SK-N-SH treated with all-trans-retinoic acid at 6 μM for 48 hours (cell line): ENCODE results near the gene HAP1.

Experiments used
- ATAC-seq: fragments of 200-7000 bp; cut with Tn5 transposase; 3 replicates; pipeline ENCODE4 v1.9.1; 2020; ENCODE audit warnings: mild to moderate bottlenecking, moderate library complexity
- ARNTL ChIP-seq: fragments of 450-650 bp; formaldehyde crosslinking; IDR thresholded peaks from 2 replicates; pipeline ENCODE4 v1.5.0; 2020; ENCODE audit warnings: low read depth, mild to moderate bottlenecking, moderate library complexity, borderline replicate concordance
- CSDC2 ChIP-seq: fragments of 250-450 bp; sonication (Bioruptor Pico); IDR thresholded peaks from 2 replicates; pipeline ENCODE4 v1.5.0; 2020; ENCODE audit warnings: mild to moderate bottlenecking, moderate library complexity
- ESRRG ChIP-seq: fragments of 250-450 bp; sonication (Bioruptor Pico); IDR thresholded peaks from 2 replicates; pipeline ENCODE4 v1.6.1; 2021; ENCODE audit warnings: mild to moderate bottlenecking
- GLIS3 ChIP-seq: fragments of 250-450 bp; sonication (Bioruptor Pico); IDR thresholded peaks from 2 replicates; pipeline ENCODE4 v1.5.0; 2020; ENCODE audit warnings: mild to moderate bottlenecking, moderate library complexity
- ISL1 ChIP-seq: fragments of 250-450 bp; sonication (Bioruptor Pico); IDR thresholded peaks from 2 replicates; pipeline ENCODE4 v2.1.2; 2022; ENCODE audit warnings: mild to moderate bottlenecking, moderate library complexity
- PPARA ChIP-seq: fragments of 250-450 bp; sonication (Bioruptor Pico); IDR thresholded peaks from 2 replicates; pipeline ENCODE4 v1.5.0; 2020; ENCODE audit warnings: mild to moderate bottlenecking, borderline replicate concordance
- RARB ChIP-seq: fragments of 250-450 bp; sonication (Bioruptor Pico); IDR thresholded peaks from 2 replicates; pipeline ENCODE4 v1.8.0; 2021; ENCODE audit warnings: mild to moderate bottlenecking, moderate library complexity
- SNAI2 ChIP-seq: fragments of 250-450 bp; sonication (Bioruptor Pico); IDR thresholded peaks from 2 replicates; pipeline ENCODE4 v1.5.0; 2020; ENCODE audit warnings: mild to moderate bottlenecking, moderate library complexity
- TCF4 ChIP-seq: fragments of 250-450 bp; sonication (Bioruptor Pico); IDR thresholded peaks from 2 replicates; pipeline ENCODE4 v1.8.0; 2021; ENCODE audit warnings: mild to moderate bottlenecking, moderate library complexity, borderline replicate concordance
- TOX ChIP-seq: fragments of 250-450 bp; sonication (Bioruptor Pico); IDR thresholded peaks from 2 replicates; pipeline ENCODE4 v1.8.0; 2021; ENCODE audit warnings: mild to moderate bottlenecking, moderate library complexity, borderline replicate concordance
- ZFP3 ChIP-seq: fragments of 250-450 bp; sonication (Bioruptor Pico); IDR thresholded peaks from 2 replicates; pipeline ENCODE4 v1.5.0; 2020; ENCODE audit warnings: mild to moderate bottlenecking, moderate library complexity
- ZNF565 ChIP-seq: fragments of 450-650 bp; formaldehyde crosslinking; conservative IDR thresholded peaks from 2 replicates; pipeline ENCODE4 v1.5.0; 2020; ENCODE audit warnings: low read depth, mild to moderate bottlenecking, moderate library complexity
- ZNF70 ChIP-seq: fragments of 450-650 bp; formaldehyde crosslinking; IDR thresholded peaks from 2 replicates; pipeline ENCODE4 v1.5.0; 2020; ENCODE audit warnings: mild to moderate bottlenecking, moderate library complexity
- ZNF8 ChIP-seq: fragments of 450-650 bp; formaldehyde crosslinking; IDR thresholded peaks from 2 replicates; pipeline ENCODE4 v1.5.0; 2020; ENCODE audit warnings: mild to moderate bottlenecking, moderate library complexity
- TF ChIP-seq, protein P1 (sequence below): fragments of 250-450 bp; sonication (Bioruptor Pico); IDR thresholded peaks from 2 replicates; pipeline ENCODE4 v1.8.0; 2020; ENCODE audit warnings: mild to moderate bottlenecking, moderate library complexity, borderline replicate concordance
- TF ChIP-seq, protein P2 (sequence below): fragments of 250-450 bp; sonication (Bioruptor Pico); IDR thresholded peaks from 2 replicates; pipeline ENCODE4 v1.8.0; 2021; ENCODE audit warnings: low read depth, mild to moderate bottlenecking, moderate library complexity, borderline replicate concordance
- TF ChIP-seq, protein P3 (sequence below): fragments of 250-450 bp; sonication (Bioruptor Pico); IDR thresholded peaks from 2 replicates; pipeline ENCODE4 v1.5.1; 2020; ENCODE audit warnings: low read depth, mild to moderate bottlenecking, moderate library complexity
- TF ChIP-seq, protein P4 (sequence below): fragments of 250-450 bp; sonication (Bioruptor Pico); IDR thresholded peaks from 2 replicates; pipeline ENCODE4 v1.5.0; 2020; ENCODE audit warnings: mild to moderate bottlenecking, moderate library complexity
- TF ChIP-seq, protein P5 (sequence below): fragments of 250-450 bp; sonication (Bioruptor Pico); IDR thresholded peaks from 2 replicates; pipeline ENCODE4 v1.5.1; 2021; ENCODE audit warnings: mild to moderate bottlenecking, moderate library complexity

HAP1 gene

DNA sequence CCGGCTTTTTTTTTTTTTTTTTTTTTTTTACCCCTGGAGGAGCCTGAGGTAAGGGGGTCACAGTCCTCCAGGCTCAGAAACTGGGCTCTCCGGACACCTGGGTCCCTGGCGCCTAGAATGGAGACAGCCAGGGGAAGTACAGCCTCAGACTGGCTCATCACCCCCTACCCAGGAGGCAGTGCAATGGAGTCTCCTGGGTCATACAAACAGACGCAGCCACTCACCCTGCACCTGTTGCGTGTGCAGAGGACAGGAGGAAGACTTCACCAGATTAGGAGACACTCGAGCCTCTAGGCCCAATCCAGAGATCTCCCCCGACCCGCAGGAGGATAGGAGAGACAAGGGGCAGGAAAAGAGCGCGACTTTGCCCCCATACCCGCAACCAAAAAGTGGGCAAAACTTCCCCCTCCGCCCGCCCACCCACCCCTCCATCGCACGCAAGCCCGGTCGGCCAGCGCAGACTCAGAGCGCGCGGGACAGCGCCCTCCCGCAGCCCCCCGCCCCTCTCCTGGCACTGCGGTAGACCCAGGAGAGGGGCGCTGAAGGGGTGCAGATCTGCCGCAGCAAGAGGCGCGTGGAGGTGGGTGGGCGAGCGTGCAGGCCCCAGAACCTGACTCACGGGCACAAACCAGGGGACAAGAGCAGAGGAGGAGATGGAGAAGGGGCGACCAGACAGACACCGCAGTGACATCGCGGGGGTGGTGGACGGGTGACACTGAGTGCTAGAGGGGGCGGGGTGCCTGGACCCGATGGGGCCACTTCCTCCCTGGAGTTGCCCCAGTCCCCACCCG is 900 bp downstream of the HAP1 start:
- TF ChIP-seq SNAI2: no peak
- TF ChIP-seq, protein P1, sequence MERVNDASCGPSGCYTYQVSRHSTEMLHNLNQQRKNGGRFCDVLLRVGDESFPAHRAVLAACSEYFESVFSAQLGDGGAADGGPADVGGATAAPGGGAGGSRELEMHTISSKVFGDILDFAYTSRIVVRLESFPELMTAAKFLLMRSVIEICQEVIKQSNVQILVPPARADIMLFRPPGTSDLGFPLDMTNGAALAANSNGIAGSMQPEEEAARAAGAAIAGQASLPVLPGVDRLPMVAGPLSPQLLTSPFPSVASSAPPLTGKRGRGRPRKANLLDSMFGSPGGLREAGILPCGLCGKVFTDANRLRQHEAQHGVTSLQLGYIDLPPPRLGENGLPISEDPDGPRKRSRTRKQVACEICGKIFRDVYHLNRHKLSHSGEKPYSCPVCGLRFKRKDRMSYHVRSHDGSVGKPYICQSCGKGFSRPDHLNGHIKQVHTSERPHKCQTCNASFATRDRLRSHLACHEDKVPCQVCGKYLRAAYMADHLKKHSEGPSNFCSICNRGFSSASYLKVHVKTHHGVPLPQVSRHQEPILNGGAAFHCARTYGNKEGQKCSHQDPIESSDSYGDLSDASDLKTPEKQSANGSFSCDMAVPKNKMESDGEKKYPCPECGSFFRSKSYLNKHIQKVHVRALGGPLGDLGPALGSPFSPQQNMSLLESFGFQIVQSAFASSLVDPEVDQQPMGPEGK (CRISPR knock-in tag): no peak
- TF ChIP-seq PPARA (CRISPR knock-in tag): no peak
- no peak for TF ChIP-seq ZNF8 (CRISPR knock-in tag)
- TF ChIP-seq TCF4 (CRISPR knock-in tag): no peak
- TF ChIP-seq ZNF565 (CRISPR knock-in tag): no peak
- TF ChIP-seq RARB: no peak
- no peak for TF ChIP-seq ARNTL
- TF ChIP-seq, protein P2, sequence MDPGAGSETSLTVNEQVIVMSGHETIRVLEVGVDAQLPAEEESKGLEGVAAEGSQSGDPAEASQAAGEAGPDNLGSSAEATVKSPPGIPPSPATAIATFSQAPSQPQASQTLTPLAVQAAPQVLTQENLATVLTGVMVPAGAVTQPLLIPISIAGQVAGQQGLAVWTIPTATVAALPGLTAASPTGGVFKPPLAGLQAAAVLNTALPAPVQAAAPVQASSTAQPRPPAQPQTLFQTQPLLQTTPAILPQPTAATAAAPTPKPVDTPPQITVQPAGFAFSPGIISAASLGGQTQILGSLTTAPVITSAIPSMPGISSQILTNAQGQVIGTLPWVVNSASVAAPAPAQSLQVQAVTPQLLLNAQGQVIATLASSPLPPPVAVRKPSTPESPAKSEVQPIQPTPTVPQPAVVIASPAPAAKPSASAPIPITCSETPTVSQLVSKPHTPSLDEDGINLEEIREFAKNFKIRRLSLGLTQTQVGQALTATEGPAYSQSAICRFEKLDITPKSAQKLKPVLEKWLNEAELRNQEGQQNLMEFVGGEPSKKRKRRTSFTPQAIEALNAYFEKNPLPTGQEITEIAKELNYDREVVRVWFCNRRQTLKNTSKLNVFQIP (CRISPR knock-in tag): no peak
- TF ChIP-seq, protein P3, sequence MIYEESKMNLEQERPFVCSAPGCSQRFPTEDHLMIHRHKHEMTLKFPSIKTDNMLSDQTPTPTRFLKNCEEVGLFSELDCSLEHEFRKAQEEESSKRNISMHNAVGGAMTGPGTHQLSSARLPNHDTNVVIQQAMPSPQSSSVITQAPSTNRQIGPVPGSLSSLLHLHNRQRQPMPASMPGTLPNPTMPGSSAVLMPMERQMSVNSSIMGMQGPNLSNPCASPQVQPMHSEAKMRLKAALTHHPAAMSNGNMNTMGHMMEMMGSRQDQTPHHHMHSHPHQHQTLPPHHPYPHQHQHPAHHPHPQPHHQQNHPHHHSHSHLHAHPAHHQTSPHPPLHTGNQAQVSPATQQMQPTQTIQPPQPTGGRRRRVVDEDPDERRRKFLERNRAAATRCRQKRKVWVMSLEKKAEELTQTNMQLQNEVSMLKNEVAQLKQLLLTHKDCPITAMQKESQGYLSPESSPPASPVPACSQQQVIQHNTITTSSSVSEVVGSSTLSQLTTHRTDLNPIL (CRISPR knock-in tag): no peak
- no peak for TF ChIP-seq ZFP3 (CRISPR knock-in tag)
- TF ChIP-seq, protein P4, sequence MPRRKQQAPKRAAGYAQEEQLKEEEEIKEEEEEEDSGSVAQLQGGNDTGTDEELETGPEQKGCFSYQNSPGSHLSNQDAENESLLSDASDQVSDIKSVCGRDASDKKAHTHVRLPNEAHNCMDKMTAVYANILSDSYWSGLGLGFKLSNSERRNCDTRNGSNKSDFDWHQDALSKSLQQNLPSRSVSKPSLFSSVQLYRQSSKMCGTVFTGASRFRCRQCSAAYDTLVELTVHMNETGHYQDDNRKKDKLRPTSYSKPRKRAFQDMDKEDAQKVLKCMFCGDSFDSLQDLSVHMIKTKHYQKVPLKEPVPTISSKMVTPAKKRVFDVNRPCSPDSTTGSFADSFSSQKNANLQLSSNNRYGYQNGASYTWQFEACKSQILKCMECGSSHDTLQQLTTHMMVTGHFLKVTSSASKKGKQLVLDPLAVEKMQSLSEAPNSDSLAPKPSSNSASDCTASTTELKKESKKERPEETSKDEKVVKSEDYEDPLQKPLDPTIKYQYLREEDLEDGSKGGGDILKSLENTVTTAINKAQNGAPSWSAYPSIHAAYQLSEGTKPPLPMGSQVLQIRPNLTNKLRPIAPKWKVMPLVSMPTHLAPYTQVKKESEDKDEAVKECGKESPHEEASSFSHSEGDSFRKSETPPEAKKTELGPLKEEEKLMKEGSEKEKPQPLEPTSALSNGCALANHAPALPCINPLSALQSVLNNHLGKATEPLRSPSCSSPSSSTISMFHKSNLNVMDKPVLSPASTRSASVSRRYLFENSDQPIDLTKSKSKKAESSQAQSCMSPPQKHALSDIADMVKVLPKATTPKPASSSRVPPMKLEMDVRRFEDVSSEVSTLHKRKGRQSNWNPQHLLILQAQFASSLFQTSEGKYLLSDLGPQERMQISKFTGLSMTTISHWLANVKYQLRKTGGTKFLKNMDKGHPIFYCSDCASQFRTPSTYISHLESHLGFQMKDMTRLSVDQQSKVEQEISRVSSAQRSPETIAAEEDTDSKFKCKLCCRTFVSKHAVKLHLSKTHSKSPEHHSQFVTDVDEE: no peak
- no peak for TF ChIP-seq GLIS3 (CRISPR knock-in tag)
- no peak for TF ChIP-seq TOX (CRISPR knock-in tag)
- no peak for TF ChIP-seq ZNF70 (CRISPR knock-in tag)
- no peak for TF ChIP-seq ISL1 (CRISPR knock-in tag)
- TF ChIP-seq, protein P5, sequence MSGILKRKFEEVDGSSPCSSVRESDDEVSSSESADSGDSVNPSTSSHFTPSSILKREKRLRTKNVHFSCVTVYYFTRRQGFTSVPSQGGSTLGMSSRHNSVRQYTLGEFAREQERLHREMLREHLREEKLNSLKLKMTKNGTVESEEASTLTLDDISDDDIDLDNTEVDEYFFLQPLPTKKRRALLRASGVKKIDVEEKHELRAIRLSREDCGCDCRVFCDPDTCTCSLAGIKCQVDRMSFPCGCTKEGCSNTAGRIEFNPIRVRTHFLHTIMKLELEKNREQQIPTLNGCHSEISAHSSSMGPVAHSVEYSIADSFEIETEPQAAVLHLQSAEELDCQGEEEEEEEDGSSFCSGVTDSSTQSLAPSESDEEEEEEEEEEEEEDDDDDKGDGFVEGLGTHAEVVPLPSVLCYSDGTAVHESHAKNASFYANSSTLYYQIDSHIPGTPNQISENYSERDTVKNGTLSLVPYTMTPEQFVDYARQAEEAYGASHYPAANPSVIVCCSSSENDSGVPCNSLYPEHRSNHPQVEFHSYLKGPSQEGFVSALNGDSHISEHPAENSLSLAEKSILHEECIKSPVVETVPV (CRISPR knock-in tag): no peak
- no peak for TF ChIP-seq CSDC2 (CRISPR knock-in tag)
- no peak for ATAC-seq

DNA sequence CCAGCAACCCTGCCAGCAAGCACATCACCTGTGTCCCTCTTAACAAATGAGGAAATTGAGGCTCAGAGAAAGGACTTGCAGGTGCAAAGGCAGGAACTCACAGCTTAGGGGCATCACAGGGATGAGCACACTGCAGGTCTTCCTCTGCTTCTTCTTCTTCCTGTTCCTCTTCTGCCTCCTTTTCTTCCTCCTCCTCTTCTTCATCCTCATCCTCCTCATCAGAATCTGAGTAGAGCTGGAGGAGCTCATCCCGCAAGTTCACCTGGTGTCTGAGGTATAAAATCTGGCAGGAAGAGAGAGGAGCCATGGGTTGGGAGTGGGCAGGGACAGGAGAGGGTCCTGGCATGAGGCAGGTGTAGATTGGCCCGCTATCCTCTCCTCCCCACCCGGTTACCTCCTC is 2.6 kb downstream of the HAP1 start:
- no peak for ATAC-seq
- TF ChIP-seq ZNF8 (CRISPR knock-in tag): no peak
- no peak for TF ChIP-seq GLIS3 (CRISPR knock-in tag)
- no peak for TF ChIP-seq ESRRG (CRISPR knock-in tag)
- no peak for TF ChIP-seq SNAI2
- TF ChIP-seq, protein P5 (CRISPR knock-in tag): no peak
- TF ChIP-seq, protein P4: no peak
- TF ChIP-seq ZNF70 (CRISPR knock-in tag): no peak
- no peak for TF ChIP-seq ARNTL
- TF ChIP-seq CSDC2 (CRISPR knock-in tag): no peak
- TF ChIP-seq, all 23 proteins: peak for 0
